Fibroblast of the aortic adventitia (primary cell): ENCODE measurements around the gene C8G. TPM values are rescaled to one million over a fixed set of nuclear protein-coding genes. Genes with fewer than 3 reads are reported as not detected.

ENCODE experiments used
- DNase-seq: peaks from one replicate; pipeline ENCODE4 v3.0.0-alpha.2; 2010; ENCODE audit warnings: low read depth
- H3K4me3 ChIP-seq: 2 replicates; pipeline ENCODE4 v1.5.1; 2011; ENCODE audit warnings: low read depth, mild to moderate bottlenecking, control low read depth, low read length, moderate library complexity
- total RNA-seq: library from RNA; depleted of rRNA; stranded (reverse); fragments of >200 nt; gene quantifications from 2 replicates; pipeline ENCODE4 v1.2.3, GENCODE V29; 2012; ENCODE audit warnings: low replicate concordance
- TF ChIP-seq, protein P1 (sequence below): IDR thresholded peaks from 2 replicates; pipeline ENCODE4 v1.5.1; 2011; ENCODE audit warnings: mild to moderate bottlenecking, low read length, control low read depth, inconsistent platforms; ENCODE audit not compliant: insufficient read depth

The C8G gene
- total RNA-seq, 1 donor = 0.36 TPM

- no peak overlapping the region for H3K4me3 ChIP-seq
- peak; percentile 51 for DNase-seq
- TF ChIP-seq, protein P1, sequence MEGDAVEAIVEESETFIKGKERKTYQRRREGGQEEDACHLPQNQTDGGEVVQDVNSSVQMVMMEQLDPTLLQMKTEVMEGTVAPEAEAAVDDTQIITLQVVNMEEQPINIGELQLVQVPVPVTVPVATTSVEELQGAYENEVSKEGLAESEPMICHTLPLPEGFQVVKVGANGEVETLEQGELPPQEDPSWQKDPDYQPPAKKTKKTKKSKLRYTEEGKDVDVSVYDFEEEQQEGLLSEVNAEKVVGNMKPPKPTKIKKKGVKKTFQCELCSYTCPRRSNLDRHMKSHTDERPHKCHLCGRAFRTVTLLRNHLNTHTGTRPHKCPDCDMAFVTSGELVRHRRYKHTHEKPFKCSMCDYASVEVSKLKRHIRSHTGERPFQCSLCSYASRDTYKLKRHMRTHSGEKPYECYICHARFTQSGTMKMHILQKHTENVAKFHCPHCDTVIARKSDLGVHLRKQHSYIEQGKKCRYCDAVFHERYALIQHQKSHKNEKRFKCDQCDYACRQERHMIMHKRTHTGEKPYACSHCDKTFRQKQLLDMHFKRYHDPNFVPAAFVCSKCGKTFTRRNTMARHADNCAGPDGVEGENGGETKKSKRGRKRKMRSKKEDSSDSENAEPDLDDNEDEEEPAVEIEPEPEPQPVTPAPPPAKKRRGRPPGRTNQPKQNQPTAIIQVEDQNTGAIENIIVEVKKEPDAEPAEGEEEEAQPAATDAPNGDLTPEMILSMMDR = no peak
Measured at GRCh38 chr9:136901516-136902258, 43.4 kb upstream of the C8G start.

DNA sequence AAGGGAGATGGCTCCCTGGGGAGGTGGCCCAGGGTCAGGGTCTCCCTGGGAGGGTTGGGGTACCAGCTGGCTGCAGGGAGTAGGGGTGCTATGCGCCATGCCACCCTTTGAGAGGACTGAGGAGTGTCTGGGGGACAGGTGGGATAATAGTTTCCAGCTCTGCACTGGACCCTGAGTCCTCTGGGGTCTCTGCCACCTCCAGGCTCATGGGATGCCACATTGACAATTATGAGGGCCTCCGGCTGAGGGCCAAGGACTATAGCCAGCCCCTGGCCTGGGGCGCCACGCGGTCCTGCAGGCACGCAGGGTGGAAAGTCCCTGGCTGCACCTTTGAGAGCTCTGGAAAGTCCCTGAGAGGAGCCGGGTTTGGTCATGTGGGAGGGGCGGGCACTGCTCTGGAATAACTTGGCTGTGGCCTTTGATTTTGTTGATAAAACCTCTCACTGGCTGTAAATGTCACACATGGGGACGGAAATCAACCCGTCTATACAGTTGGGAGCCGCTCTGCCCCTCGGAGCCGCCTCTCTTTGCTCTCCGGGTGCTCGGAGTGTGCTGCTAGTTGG, 42.7 kb upstream of the C8G start:
- H3K4me3 ChIP-seq = no peak overlapping the region
- peak; percentile 83 for DNase-seq
- TF ChIP-seq, protein P1 = no peak

DNA sequence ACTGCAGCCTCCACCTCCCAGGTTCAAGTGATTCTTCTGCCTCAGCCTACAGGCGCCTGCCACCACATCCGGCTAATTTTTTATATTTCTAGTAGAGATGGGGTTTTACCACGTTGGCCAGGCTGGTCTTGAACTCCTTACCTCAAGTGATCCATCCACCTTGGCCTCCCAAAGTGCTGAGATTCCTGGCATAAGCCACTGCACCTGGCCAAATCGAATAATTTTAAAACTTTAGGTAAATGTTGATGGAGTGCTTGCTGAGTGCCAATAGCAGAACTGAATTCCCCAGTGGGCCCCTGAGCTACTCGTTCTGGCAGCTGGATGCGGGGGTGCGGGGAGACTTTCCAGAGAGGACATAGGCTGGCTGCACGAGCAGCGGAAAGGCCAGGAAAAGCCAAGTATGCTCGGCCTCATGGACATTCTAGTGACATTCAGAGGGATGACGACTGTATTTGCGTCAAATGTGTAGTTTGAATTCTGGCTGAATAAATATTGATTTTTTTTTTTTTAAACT, 41.9 kb upstream of the C8G start:
- no peak overlapping the region for H3K4me3 ChIP-seq
- no peak for DNase-seq
- TF ChIP-seq, protein P1 = no peak

GRCh38 chr9:136906266-136906665, 38.8 kb upstream of the C8G start:
- peak; percentile 11 for DNase-seq
- H3K4me3 ChIP-seq = no peak overlapping the region
- TF ChIP-seq, protein P1 = no peak

- DNase-seq = no peak
- TF ChIP-seq, protein P1 = no peak
- no peak overlapping the region for H3K4me3 ChIP-seq
Measured at GRCh38 chr9:136907011-136907914, 37.8 kb upstream of the C8G start.

- TF ChIP-seq, protein P1 = no peak
- DNase-seq = no peak
Measured at GRCh38 chr9:136910197-136910900, 34.7 kb upstream of the C8G start.

More at GRCh38 chr9:136910197-136910900, 34.7 kb upstream of the C8G start:
- no peak overlapping the region for H3K4me3 ChIP-seq
